Choroid plexus epithelial cell (primary cell): ENCODE data around the gene IFT81.

ENCODE experiments used
- DNase-seq: peaks from one replicate; pipeline ENCODE4 v3.0.0-alpha.2; 2010; ENCODE audit warnings: low read depth
- H3K4me3 ChIP-seq: 2 replicates; pipeline ENCODE4 v1.5.1; 2011; ENCODE audit warnings: low read depth, mild to moderate bottlenecking, control low read depth, low read length, moderate library complexity
- TF ChIP-seq, protein P1 (sequence below): conservative IDR thresholded peaks from 2 replicates; pipeline ENCODE4 v1.5.1; 2011; ENCODE audit warnings: low read depth, mild to moderate bottlenecking, control low read depth, inconsistent platforms, low read length, moderate library complexity

The IFT81 gene

DNA sequence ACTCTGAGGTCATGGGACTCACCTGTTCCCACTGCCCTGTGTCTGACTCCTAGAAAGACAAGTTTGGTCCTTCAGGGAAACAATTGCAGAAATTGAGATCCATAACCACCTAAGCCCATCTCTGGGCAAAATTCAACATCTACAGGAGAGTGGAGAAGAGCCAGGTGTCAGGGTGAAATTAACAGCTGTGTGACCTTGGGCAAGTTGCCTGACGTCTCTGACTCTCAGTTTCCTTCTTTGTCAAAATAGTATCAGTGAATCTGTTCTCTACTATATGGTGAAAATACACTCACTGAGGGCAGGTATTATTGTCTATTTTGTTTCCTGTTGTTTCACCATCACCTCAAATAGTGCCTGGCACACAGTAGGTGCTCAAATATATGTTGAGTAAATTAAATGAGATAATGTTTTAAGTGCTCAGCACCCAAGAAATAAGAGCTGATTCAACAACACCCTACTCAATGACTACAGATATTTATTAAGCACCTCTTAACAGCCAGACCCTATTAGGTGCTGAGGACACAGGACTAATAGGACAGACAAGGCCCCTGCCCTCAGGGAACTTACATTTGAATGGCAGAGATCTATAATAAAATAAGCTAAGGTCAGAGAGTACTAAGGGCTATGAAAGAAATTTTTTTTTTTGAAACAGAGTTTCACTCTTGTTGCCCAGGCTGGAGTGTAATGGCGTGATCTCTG lies 14.2 kb upstream of the IFT81 start:
- H3K4me3 ChIP-seq, result no peak overlapping the region
- TF ChIP-seq, protein P1, sequence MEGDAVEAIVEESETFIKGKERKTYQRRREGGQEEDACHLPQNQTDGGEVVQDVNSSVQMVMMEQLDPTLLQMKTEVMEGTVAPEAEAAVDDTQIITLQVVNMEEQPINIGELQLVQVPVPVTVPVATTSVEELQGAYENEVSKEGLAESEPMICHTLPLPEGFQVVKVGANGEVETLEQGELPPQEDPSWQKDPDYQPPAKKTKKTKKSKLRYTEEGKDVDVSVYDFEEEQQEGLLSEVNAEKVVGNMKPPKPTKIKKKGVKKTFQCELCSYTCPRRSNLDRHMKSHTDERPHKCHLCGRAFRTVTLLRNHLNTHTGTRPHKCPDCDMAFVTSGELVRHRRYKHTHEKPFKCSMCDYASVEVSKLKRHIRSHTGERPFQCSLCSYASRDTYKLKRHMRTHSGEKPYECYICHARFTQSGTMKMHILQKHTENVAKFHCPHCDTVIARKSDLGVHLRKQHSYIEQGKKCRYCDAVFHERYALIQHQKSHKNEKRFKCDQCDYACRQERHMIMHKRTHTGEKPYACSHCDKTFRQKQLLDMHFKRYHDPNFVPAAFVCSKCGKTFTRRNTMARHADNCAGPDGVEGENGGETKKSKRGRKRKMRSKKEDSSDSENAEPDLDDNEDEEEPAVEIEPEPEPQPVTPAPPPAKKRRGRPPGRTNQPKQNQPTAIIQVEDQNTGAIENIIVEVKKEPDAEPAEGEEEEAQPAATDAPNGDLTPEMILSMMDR, result no peak
- no peak for DNase-seq

DNA sequence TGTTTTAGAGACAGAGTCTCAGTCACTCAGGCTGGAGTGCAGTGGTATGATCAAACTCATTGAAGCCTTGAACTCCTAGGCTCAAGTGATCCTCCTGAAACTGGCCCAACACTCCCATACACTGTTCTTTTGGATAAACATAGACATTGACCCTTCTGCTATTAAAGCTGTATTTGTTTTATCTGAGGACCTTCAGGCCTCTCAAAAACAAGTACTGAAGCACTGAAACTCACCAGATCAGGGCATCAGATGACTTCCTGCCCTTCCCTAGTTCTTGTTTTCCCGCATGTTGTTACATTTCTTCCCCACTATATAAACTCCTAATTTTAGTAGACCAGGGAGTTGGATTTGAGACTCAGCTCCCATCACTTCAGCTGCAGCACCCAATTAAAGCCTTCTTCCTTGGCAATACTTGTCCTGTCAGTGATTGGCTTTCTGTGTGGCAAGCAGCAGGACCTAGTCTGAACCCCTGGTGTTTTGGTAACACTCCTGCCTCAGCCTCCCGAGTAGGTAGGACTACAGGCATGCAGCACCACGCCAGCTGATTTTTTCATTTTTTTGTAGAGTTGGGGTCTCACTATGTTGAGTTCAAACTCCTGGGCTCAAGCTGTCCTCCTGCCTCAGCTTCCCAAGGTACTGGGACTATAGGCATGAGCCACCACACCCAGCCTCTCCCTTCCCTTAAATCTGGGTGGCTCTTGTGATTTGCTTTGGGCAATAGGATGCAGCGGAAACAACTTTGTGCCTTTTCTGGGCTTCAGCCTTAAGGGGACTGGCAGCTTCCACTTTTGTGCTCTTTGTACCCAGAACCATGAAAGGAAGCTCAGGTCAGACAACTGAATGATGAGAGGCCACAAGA lies 12.5 kb upstream of the IFT81 start:
- TF ChIP-seq, protein P1, result no peak
- H3K4me3 ChIP-seq, result no peak overlapping the region
- DNase-seq, result no peak

- TF ChIP-seq, protein P1, result no peak
- H3K4me3 ChIP-seq, result no peak overlapping the region
- DNase-seq, result no peak
Measured at GRCh38 chr12:110112335-110112660, 11.9 kb upstream of the IFT81 start.

DNA sequence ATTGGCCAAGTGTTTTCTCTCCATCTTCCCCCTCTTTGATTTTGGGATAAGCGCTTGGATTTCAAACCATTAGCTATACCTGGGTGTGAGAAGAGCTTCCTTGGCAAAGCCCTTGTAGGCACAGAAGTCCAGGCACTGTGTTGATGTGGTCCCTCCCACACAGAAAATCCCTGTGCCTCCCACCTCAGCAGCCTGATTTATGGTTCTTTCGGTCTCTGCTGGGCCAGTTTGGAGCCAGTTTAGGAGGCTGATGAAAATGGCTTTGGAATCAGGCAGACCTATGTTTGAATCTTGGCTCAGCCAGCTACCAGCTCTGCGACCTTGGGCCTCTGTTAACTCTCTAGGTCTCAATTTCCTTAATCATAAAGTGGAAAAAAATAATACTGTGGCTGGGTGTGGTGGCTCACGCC lies 9.6 kb upstream of the IFT81 start:
- DNase-seq, result no peak
- TF ChIP-seq, protein P1, result no peak
- no peak overlapping the region for H3K4me3 ChIP-seq

DNA sequence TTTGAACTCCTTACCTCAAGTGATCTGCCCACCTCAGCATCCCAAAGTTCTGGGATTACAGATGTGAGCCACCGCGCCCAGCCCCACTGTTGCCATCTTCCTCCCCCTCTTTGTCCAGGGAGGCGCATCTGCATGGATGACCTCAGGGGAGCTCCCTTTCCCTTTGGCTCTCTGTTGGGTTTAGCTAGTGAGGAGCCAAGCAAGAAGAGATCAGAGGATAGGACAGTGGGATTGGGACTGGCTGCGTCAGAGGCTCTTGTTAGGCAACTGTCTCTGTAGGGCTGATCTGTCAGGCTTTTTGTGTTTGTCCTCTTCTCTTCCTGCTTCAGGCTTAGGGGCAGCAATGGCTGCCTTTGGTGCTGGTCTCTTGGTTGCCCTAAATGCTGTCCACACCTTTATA lies 8.5 kb upstream of the IFT81 start:
- TF ChIP-seq, protein P1, result no peak
- no peak for DNase-seq
- H3K4me3 ChIP-seq, result no peak overlapping the region

DNA sequence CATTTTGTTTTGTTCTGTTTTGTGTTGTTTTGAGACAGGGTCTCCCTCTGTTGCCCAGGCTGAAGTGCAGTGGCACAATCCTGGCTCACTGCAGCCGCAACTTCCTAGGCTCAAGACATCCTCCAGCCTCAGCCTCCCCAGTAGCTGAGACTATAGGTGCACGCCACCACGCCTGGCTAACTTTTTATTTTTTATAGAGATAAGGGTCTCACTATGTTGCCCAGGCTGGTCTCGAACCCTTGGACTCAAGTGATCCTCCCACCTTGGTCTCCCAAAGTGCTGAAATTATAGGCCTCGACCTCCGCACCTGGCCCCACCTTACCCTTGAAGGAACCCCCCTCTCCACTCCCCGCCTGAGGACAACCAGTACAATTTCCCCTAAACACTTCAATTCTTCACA lies 7.5 kb upstream of the IFT81 start:
- TF ChIP-seq, protein P1, result no peak

More for the DNA sequence above, 7.5 kb upstream of the IFT81 start:
- no peak overlapping the region for H3K4me3 ChIP-seq
- DNase-seq, result no peak
